Effector memory CD8-positive, alpha-beta T cell (primary cell): Measurements from ENCODE around the gene PCDHGC4.
A peak's percentile ranks its signal among the peaks of the same experiment; 100 is the strongest.

Experiments
- ATAC-seq: fragments of 150-1000 bp; cut with Tn5 transposase; replicated peaks from 2 replicates; pipeline ENCODE4 v1.10.0; 2021; ENCODE audit warnings: mild to moderate bottlenecking, moderate library complexity
- DNase-seq, 3 experiments: peaks; one replicate each; pipeline ENCODE4 v3.0.0; 2021
- H3K27ac Mint-ChIP-seq, 2 donors: one replicate each; pipeline ENCODE4 v1.8.0; 2022; ENCODE audit warnings: mild to moderate bottlenecking in 2 of 2, mixed read lengths in 2 of 2, moderate library complexity in 2 of 2
- H3K27me3 Mint-ChIP-seq, 2 donors: one replicate each; pipeline ENCODE4 v1.8.0; 2022; ENCODE audit warnings: mixed read lengths in 2 of 2
- H3K36me3 Mint-ChIP-seq: one replicate; pipeline ENCODE4 v1.8.0; 2022; ENCODE audit warnings: mild to moderate bottlenecking, moderate library complexity, mixed read lengths; ENCODE audit not compliant: insufficient read depth
- H3K4me1 Mint-ChIP-seq, 2 donors: one replicate each; pipeline ENCODE4 v1.8.0; 2022; ENCODE audit warnings: low read depth in 2 of 2, mixed read lengths in 2 of 2
- H3K4me3 Mint-ChIP-seq, 2 donors: one replicate each; pipeline ENCODE4 v1.8.0; 2022; ENCODE audit warnings: mild to moderate bottlenecking in 2 of 2, mixed read lengths in 2 of 2, moderate library complexity in 2 of 2
- H3K9me3 Mint-ChIP-seq, 2 donors: one replicate each; pipeline ENCODE4 v1.8.0; 2022; ENCODE audit warnings: mixed read lengths in 2 of 2

PCDHGC4 gene

DNA sequence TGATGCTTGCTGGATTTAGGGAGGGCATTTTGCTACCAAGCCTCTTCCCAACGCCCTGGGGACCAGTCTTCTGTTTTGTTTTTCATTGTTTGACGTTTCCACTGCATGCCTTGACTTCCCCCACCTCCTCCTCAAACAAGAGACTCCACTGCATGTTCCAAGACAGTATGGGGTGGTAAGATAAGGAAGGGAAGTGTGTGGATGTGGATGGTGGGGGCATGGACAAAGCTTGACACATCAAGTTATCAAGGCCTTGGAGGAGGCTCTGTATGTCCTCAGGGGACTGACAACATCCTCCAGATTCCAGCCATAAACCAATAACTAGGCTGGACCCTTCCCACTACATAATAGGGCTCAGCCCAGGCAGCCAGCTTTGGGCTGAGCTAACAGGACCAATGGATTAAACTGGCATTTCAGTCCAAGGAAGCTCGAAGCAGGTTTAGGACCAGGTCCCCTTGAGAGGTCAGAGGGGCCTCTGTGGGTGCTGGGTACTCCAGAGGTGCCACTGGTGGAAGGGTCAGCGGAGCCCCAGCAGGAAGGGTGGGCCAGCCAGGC is 27.0 kb downstream of the PCDHGC4 start:
- DNase-seq: no peak
- Mint-ChIP-seq H3K4me3 (peak overlapping the region; percentile 35 to 83), H3K4me1 (peaks cover 31 to 38% of the 10 kb centered on the region in 2 donors), H3K9me3 (no peaks in the 10 kb centered on the region), H3K27ac (peak overlapping the region; percentile 55 to 89), H3K27me3 (no peaks in the 10 kb centered on the region), H3K36me3 (peaks cover 43% of the 10 kb centered on the region)
- no peak for ATAC-seq

DNA sequence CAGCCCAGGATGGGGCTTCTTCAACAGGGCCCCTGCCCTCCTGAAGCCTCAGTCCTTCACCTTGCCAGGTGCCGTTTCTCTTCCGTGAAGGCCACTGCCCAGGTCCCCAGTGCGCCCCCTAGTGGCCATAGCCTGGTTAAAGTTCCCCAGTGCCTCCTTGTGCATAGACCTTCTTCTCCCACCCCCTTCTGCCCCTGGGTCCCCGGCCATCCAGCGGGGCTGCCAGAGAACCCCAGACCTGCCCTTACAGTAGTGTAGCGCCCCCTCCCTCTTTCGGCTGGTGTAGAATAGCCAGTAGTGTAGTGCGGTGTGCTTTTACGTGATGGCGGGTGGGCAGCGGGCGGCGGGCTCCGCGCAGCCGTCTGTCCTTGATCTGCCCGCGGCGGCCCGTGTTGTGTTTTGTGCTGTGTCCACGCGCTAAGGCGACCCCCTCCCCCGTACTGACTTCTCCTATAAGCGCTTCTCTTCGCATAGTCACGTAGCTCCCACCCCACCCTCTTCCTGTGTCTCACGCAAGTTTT is 27.6 kb downstream of the PCDHGC4 start:
- no peaks in the 10 kb centered on the region for H3K27me3 Mint-ChIP-seq
- peaks cover 35 to 41% of the 10 kb centered on the region in 2 donors for H3K4me1 Mint-ChIP-seq
- H3K9me3 Mint-ChIP-seq: no peaks in the 10 kb centered on the region
- H3K4me3 Mint-ChIP-seq: peak overlapping the region; percentile 83 to 85
- peaks cover 49% of the 10 kb centered on the region for H3K36me3 Mint-ChIP-seq
- DNase-seq (peak; percentile 81 to 86 (median 83)), ATAC-seq (peak; percentile 63)
- peak overlapping the region; percentile 55 to 89 for H3K27ac Mint-ChIP-seq

DNA sequence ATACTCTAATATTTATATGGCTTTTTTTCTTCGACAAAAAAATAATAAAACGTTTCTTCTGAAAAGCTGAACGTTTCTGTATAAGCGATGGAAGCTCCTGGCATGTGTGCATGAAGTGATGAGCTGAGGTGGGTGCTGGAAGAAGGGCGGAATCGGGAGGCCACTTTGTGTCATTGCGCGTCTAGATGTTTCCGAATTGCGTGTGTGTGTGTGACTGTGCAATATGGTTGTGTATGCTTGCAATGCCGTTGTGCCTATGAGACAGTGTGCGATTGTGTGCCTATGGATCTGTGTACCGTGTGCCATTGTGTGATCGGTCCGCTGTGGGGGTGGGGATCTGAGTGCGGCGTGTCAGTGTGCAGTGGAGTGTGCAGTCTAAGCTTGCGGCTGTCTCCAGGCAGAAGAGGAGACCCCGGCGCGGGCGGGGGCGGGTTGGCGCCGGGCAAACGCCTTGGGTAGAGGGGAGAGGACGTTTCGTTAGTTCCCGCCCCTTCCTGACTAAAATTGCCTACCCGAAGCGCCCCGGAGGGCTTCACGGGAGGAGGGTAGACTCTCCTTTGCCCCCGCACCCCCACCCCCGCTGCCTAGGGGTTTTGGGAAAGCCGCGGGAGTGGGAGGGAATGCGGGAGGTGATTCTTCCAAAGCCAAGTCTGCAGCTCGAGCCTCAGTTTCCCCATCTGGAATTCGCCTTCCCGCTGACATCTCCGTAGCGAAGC is 28.2 kb downstream of the PCDHGC4 start:
- ATAC-seq (peak; percentile 39), DNase-seq (no peak)
- Mint-ChIP-seq H3K36me3 (peaks cover 56% of the 10 kb centered on the region), H3K9me3 (no peaks in the 10 kb centered on the region), H3K27me3 (no peaks in the 10 kb centered on the region), H3K4me1 (peaks cover 35 to 44% of the 10 kb centered on the region in 2 donors), H3K27ac (peak overlapping the region; percentile 55 to 89), H3K4me3 (peak overlapping the region; percentile 83 to 85)

DNA sequence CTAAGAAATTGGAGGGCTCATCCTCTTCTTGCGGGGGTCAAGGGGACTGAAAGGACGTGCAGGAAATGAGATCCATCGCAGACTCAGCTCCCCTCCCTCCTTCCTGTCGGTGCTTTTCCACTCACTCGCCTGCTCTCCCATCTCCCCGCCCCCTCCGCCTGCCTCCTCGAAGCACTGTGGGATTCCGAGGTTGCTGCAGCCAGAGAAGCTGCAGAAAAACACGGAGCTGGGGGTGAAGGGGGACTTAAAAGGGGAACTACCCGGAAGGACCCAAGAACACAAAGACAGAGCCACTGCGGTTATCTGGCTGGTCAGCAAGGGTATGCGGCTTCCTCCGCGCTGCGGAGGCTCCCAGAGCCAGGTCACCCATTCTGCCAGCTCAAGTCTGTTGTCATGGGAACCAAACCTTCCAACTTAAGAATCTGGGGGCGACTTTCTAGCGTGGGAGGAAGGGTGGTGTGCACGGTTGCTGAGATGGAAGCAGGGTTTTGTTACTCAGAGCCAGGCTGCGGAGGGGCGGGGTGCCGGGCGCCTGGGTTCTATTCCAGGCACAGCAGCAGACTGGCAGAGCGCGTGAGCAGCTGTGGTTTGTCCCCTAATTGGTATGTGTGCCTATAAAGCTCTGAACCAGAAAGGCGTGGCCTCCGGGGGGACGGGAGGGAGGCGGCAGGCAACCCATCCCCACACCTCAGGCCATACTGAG is 28.9 kb downstream of the PCDHGC4 start:
- ATAC-seq: peak; percentile 49
- no peak for DNase-seq
- peaks cover 35 to 45% of the 10 kb centered on the region in 2 donors for H3K4me1 Mint-ChIP-seq
- peak overlapping the region; percentile 83 to 85 for H3K4me3 Mint-ChIP-seq
- H3K9me3 Mint-ChIP-seq: no peaks in the 10 kb centered on the region
- H3K27ac Mint-ChIP-seq: peak overlapping the region; percentile 62 to 89
- H3K36me3 Mint-ChIP-seq: peaks cover 63% of the 10 kb centered on the region
- no peaks in the 10 kb centered on the region for H3K27me3 Mint-ChIP-seq

DNA sequence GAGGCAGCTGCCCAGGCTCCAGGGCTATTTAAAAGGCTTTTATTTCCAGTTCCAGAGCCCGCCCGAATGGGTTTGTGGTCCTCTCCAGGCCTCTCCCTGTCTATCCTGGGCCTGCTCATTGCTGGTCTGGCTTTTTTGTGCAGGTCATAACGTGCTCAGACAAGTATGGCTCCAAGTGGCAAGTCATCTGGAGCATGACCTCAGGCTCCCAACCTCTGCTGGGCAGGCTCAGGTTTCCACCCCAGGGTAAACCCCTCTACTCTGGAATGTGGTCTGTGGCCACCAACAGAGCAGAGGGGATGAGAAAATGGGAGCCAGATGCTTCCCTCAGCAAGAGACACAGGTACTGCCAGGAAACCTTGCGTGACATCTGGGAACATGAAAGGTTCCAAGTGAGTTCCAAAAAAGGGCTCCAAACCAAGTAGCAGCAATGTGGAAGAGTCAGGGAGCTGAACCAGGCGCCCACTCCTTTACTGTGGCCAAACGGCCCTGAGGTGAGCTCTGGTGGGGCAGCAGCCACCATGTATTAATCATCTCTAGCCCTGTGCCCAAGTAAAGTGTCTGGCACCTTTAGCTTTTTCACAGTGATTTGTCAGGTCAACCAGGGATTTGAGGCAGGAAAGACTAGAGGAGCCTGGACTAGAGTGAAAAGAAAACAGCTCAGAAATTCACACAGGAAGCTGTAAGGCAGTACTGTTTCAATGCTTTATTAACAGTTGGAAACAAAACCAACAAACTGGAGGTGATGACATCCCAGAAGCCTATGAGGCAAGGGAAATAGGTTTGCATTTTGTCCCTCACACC is 29.7 kb downstream of the PCDHGC4 start:
- Mint-ChIP-seq H3K27me3 (no peaks in the 10 kb centered on the region), H3K4me1 (peaks cover 35 to 45% of the 10 kb centered on the region in 2 donors), H3K9me3 (no peaks in the 10 kb centered on the region), H3K27ac (peak overlapping the region; percentile 51 to 89), H3K4me3 (peak overlapping the region; percentile 83 to 85), H3K36me3 (peaks cover 70% of the 10 kb centered on the region)
- peak; percentile 23 for ATAC-seq
- no peak for DNase-seq

DNA sequence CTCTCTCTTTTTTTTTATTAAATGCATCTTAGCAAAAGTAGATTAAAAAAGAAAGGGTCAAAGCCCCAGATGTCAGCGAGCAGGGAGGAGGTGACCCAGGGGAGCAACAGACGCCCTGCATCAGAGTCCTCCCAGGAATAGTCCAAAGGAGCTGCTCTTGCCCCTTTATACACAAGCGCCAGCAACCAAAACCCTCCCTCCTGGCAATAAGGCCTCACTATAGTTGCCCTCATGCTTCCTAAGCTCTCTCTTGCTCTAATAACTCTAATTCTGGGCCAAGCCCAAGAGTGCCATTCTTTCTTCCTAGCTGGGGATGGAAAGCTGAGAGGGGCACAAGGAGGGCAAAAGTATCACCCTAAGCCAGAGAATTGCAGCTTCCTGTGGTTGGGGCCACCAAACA is 30.3 kb downstream of the PCDHGC4 start:
- H3K27ac Mint-ChIP-seq: peak overlapping the region; percentile 51 to 89
- ATAC-seq: no peak
- no peaks in the 10 kb centered on the region for H3K27me3 Mint-ChIP-seq
- peaks cover 76% of the 10 kb centered on the region for H3K36me3 Mint-ChIP-seq
- H3K4me3 Mint-ChIP-seq: no peak overlapping the region
- no peak for DNase-seq
- H3K9me3 Mint-ChIP-seq: no peaks in the 10 kb centered on the region
- peaks cover 35 to 45% of the 10 kb centered on the region in 2 donors for H3K4me1 Mint-ChIP-seq

DNA sequence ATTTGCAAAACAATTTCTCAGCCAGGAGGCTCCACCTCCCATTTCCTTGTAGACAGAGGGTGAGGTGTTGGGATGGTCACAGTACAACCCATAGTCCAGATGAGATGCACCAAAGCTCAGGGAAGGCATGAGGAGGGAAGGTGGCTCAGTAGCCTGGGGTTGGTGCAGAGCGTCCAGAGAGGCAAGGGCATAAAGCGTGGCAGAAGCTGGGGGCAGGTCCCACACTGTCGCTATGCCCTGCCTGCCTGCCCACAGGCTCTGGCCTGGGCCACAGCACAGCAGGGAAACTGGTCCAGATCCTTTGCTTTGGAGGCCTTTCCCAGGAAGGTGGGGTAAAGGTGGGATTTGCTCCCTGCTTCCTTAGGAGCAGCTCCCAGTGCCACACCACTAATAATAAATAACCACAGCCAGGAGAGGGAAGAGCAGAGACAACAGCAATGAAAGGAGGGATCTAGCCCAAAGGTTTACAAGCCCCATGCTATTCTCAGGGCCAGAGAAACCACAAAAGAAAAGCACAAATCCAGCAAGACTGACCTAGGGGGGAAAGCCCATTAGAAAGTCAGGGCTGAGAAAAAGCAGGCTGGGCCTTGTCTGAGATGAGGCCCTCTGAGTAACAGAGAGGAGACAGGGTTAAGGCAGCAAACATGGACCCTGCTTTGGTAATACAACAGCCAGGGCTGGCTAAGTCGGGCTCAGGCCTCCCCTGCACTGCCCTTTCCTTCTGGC is 31.3 kb downstream of the PCDHGC4 start:
- peak overlapping the region in 1 of 2 donors; percentile 89 for H3K27ac Mint-ChIP-seq
- H3K36me3 Mint-ChIP-seq: peaks cover 86% of the 10 kb centered on the region
- no peaks in the 10 kb centered on the region for H3K9me3 Mint-ChIP-seq
- peaks cover 37 to 45% of the 10 kb centered on the region in 2 donors for H3K4me1 Mint-ChIP-seq
- no peak for ATAC-seq
- H3K27me3 Mint-ChIP-seq: no peaks in the 10 kb centered on the region
- peak overlapping the region in 1 of 2 donors; percentile 45 for H3K4me3 Mint-ChIP-seq
- no peak for DNase-seq

DNA sequence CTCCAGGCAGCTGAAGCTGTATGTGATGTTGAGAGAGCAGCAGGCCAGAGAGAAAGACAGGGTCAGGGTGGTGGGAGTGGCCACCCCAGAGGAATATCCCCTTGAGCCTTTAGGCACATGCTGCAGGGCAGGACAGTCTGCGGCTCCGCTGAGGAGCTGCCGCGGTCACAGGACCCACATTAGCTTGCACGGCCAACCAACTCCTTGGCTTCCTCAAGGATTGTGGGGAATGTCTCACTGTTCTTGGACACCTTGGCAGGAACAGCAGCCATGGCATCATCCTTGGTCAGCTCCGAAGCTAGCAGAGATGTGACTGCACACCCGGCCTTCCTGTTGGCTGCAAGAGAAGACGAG is 31.8 kb downstream of the PCDHGC4 start:
- DNase-seq: no peak
- Mint-ChIP-seq H3K27ac (peak overlapping the region in 1 of 2 donors; percentile 89), H3K9me3 (no peaks in the 10 kb centered on the region), H3K27me3 (no peaks in the 10 kb centered on the region), H3K36me3 (peaks cover 88% of the 10 kb centered on the region), H3K4me1 (peaks cover 37 to 45% of the 10 kb centered on the region in 2 donors), H3K4me3 (no peak overlapping the region)
- ATAC-seq: no peak

DNA sequence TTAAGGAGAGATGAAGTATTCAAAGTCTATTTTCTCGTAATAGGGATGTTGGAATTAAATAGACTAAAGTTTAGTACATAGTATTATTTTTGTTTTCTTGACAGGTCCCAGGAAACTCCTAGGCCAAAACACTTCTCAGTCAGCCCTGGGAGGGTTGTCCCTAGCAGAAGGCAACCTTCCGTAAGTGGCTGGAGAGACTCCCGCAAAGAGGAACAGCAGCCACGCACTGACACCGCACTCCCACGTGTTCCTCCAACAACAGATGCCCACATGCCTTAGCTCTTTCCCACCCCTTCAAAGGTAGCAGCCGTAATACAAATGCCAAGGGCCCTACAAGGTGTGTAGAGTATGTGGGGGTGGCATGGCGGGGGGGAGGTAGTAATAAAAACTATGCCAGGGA is 32.5 kb downstream of the PCDHGC4 start:
- peaks cover 91% of the 10 kb centered on the region for H3K36me3 Mint-ChIP-seq

DNA sequence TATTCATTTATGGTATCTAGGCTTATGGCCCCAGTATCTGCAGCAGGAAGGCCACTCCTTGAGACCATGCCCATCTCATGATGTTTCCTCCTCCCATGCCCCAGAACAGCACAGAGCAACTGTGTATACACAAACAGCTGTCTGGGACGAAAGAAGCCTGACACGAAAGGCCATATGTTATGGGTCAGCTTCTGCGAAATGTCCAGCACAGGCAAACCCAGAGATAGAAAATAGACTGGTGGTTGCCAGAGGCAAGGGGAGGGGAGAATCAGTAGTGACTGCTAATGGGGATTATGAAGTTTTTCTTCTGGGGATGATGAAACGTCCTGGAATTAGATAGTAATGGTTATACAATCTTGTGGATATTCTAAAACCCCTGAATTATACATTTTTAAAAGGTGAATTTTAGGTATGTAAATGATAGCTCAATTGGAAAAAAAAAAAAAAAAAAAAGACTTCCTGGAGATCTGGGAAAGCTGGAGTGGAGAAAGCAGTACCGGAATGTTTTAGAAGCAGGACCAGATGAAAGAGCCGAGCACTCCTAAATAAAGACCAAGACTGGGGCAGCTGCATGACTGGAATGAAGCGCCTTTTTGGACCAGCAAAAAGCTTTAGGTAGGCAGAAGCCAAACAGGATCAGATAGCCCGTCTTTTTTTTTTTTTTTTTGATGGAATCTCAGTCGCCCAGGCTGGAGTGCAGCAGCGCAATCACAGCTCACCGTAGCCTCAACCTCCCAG is 33.2 kb downstream of the PCDHGC4 start:
- no peak for ATAC-seq
- peaks cover 88% of the 10 kb centered on the region for H3K36me3 Mint-ChIP-seq
- peaks cover 33 to 39% of the 10 kb centered on the region in 2 donors for H3K4me1 Mint-ChIP-seq
- H3K4me3 Mint-ChIP-seq: no peak overlapping the region
- DNase-seq: no peak
- H3K27me3 Mint-ChIP-seq: no peaks in the 10 kb centered on the region
- H3K9me3 Mint-ChIP-seq: no peaks in the 10 kb centered on the region
- peak overlapping the region; percentile 19 to 75 for H3K27ac Mint-ChIP-seq

More for the DNA sequence above, 32.5 kb downstream of the PCDHGC4 start:
- DNase-seq (no peak), ATAC-seq (no peak)
- Mint-ChIP-seq H3K4me3 (no peak overlapping the region), H3K27ac (peak overlapping the region in 1 of 2 donors; percentile 75), H3K27me3 (no peaks in the 10 kb centered on the region), H3K4me1 (peaks cover 40 to 46% of the 10 kb centered on the region in 2 donors), H3K9me3 (no peaks in the 10 kb centered on the region)

DNA sequence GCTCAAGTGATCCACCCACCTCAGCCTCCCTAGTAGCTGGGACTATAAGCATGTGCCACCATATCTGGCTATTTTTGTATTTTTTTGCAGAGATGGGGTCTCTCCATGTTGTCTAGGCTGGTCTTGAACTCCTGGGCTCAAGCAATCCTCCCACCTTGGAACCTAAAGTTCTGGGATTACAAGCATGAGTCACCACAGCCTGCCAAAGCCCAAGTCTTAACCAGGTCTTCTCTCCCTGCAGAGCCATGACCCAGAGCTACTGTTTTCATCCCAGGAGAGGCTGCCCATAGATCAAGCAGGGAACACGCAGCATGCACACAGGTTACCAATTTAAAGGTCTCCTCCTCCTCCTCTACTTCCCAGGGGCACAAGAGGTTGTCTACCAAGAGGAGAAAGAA is 33.8 kb downstream of the PCDHGC4 start:
- H3K4me3 Mint-ChIP-seq: no peak overlapping the region
- H3K27ac Mint-ChIP-seq: peak overlapping the region; percentile 5 to 19
- peaks cover 88% of the 10 kb centered on the region for H3K36me3 Mint-ChIP-seq

More for the DNA sequence above, 33.8 kb downstream of the PCDHGC4 start:
- Mint-ChIP-seq H3K4me1 (peaks cover 29 to 34% of the 10 kb centered on the region in 2 donors), H3K27me3 (no peaks in the 10 kb centered on the region), H3K9me3 (no peaks in the 10 kb centered on the region)
- DNase-seq (no peak), ATAC-seq (no peak)
